Retina (tissue), 1 donor: Measurements from ENCODE around the gene DDX5.
A peak's percentile ranks its signal among the peaks of the same experiment; 100 is the strongest.

Source experiments
- DNase-seq: peaks from one replicate; pipeline ENCODE4 v3.0.0-alpha.2; 2016

Gene DDX5

DNA sequence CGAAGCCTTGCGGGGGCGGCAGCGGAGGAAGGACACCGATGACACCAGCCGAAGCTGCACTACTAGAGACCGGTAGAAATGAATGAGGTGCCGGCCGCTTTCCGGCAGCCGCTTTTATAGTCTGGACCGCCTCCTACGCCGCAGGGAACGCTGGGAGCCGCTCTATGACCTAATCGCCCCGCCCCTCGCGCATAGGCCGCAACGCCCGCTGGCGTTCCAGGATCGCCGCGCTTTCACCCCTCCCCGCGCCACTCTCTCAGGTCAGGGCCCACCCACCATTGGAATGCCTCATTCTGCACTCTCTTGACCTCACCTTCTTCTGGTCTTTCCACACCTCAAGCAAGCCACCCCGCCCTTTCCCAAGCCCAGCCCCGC, at the start of gene DDX5:
TSS of gene DDX5 (minus strand) at position 89 of the 375 bp plus-strand sequence. CDS start 170 bp downstream, outside the sequence.
- peak; percentile 97 for DNase-seq

- no peak for DNase-seq
These were observed 49.2 kb upstream of the DDX5 start for GRCh38 chr17:64555281-64555680.

DNA sequence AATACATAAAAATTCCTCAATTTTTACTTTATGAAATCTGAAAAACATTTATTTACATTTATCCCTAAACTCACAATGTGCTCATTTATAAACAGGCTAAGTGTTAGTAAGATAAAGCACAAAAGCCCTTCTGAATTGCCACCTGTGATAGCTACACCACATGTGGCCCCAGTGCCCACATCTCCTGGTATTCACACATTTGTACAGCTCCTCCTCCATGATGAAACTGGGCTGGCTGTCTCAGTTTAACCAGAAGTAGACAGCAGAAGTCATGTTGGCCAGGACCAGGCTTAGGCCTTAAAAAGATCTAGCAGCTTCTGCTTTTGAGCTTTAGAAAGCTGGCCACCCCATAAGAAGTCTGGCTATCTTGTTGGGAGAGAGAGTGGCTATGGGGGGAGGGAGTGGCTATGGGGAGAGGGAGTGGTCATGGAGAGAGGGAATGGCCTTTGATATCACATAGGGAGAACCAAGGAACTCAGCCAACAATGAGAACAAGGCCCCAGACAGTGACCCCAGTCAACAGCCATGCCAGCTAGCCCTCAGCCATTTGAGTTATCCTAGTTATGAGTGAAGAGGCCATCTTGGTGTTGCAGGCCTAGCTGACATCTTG, 48.0 kb upstream of the DDX5 start:
- no peak for DNase-seq

DNA sequence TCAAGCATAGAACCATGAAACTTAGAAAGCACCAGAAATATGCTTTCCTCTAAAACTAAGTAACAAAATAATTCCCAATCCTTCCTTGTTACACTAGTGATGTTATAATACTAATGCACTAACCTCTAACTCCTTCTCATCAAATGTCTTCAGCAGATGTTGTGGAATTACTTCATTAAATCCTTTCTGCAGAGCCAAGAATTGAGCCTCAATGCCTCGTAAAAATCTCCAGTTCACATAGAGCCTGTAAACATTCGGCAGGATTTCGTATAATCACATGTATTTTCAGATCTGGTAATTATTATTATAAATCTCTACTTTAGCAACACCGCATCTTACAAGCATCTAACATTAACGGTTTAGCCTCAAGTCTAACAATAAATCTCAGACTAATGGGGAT, 45.4 kb upstream of the DDX5 start:
- DNase-seq, result no peak

- peak; percentile 23 for DNase-seq
These were observed 41.2 kb upstream of the DDX5 start for GRCh38 chr17:64547319-64547718.

GRCh38 chr17:64546716-64547115, 40.6 kb upstream of the DDX5 start:
- peak; percentile 54 for DNase-seq

- DNase-seq, result no peak
These were observed 38.7 kb upstream of the DDX5 start for GRCh38 chr17:64544742-64545141.

GRCh38 chr17:64540118-64540776, 34.2 kb upstream of the DDX5 start:
- no peak for DNase-seq

GRCh38 chr17:64538508-64539130, 32.5 kb upstream of the DDX5 start:
- no peak for DNase-seq

DNA sequence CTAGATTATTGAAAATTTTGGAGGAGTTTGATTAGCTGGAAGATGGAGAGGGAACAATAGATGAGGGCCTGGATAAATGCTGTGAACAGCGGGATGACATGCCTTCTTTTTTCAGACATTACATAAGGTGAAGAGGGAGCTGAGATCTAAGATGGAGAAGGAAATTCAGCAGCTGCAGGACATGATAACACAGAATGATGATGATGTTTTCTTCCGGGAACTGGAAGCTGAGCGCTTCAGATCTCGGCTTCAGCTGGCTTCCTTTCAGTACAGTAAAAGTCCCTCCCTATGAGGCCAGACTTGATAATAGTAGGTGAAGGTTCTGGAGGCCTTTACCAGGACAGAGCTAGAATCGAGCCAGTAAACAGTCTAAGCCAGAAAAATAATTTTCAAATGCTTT, 31.4 kb upstream of the DDX5 start:
- DNase-seq, result no peak

- no peak for DNase-seq
These were observed 30.8 kb upstream of the DDX5 start for GRCh38 chr17:64536913-64537312.

GRCh38 chr17:64535357-64535756, 29.3 kb upstream of the DDX5 start:
- DNase-seq, result no peak

- no peak for DNase-seq
These were observed 28.1 kb upstream of the DDX5 start for GRCh38 chr17:64534187-64534586.

DNA sequence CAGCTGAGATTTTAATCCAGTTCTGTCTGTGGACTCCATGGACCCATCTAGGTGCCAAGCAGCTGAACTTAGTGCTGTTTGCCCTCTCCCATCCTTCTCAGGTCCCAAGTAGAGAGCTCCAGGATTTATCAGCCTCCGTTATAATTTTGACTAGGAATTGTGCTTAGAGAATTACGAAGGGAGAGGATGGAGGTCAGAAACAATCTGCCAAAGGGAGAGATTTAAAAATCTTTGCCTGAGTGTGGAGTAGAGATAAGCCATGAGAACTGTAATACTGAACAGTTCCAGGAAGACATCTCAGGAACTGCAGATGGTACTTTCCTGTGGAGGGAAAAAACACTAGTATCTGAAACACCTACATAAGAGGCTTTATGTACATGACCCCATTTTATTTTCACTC, 27.7 kb upstream of the DDX5 start:
- no peak for DNase-seq

- DNase-seq, result no peak
These were observed 26.3 kb upstream of the DDX5 start for GRCh38 chr17:64532409-64532808.

DNA sequence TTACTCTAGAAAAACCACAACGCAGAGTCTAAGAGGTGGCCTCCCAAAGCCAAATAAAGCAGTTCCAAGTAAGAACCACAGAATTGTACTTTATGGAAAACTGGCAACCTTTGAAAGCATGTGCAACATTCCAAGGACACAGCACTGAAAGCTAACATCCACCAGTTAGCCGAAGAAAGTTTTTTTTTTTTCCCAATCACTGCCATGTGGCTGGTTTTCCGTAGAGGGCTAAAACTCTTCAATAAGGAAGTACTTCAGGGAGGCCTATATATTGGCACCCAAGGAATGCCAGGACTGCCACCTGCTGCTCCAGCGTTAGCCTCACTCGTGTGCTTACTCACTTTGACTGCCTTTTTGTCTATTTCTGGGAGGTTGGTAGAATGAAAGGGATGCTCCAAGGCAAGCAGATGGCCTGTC, 25.9 kb upstream of the DDX5 start:
- no peak for DNase-seq

GRCh38 chr17:64529221-64529620, 23.1 kb upstream of the DDX5 start:
- DNase-seq, result no peak

GRCh38 chr17:64527914-64528313, 21.8 kb upstream of the DDX5 start:
- DNase-seq, result no peak

DNA sequence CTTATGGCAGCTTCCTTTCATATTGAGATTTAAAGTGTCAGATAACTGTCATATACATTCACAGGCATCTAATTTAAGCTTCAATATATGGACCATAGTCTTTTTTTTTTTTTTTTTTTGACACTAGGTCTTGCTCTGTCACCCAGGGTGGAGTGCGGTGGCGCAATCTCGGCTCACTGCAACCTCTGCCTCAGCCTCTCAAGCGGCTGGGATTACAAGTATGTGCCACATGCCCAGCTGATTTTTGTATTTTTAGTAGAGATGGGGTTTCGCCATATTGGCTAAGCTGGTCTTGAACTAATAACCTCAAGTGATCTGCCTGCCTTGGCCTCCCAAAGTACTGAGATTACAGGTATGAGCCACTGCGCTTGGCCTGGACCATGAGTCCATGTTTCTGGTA, 14.3 kb upstream of the DDX5 start:
- DNase-seq, result no peak

DNA sequence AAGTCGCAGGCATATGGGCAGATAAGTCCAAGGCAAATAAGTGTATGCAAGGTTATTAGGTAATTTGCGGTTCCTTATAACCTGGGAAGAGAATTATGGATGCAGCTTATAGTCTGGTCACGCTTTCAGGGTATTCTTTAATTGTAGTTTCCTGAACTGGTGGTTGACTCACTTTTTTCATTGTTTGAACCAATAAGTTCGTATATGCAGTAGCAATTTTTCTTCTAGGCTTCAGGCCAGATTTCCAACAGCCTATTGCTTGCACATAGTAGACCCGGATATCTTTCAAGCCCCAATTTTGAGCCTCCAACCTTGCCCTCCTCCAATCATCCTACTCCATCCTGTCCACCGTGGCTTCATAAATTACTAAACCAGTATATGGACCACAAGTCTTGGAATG, 13.5 kb upstream of the DDX5 start:
- DNase-seq, result no peak

DNA sequence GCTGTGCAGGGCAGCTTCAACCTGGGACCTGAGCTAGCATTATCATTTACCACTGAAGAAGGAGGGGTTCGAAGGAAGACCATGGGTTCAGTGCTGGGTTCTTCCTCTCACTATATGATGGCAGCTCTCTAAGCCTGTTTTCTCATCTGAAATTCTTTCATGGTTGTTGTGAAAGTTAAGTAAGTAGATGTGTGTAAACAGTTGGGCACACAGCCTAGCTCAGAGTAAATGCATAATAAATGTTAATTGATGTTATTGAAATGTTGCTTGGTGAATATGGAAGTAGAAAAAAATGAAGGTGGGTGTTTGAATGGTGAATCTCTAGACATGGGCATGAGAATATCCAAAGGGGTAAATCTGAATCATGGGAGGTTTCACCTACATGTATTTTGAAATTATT, 9.7 kb upstream of the DDX5 start:
- DNase-seq, result no peak

GRCh38 chr17:64515419-64515818, 9.3 kb upstream of the DDX5 start:
- no peak for DNase-seq

DNA sequence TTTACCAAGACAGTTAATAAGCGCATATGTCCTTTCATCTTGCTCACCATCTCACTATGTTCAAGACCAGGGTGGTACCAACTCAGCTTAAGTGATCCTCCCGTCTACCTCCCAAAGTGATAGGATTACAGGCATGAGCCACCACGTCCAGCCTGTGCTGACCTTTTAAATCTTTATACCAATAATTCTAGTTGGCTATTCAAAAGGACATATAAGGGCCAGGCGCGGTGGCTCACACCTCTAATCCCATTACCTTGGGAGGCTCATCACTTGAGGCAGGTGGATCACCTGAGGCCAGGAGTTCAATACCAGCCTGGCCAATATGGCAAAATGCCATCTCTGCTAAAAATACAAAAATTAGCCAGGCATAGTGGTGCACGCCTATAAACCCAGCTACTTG, 3.1 kb upstream of the DDX5 start:
- DNase-seq, result no peak

GRCh38 chr17:64508683-64509082, 2.6 kb upstream of the DDX5 start:
- no peak for DNase-seq

DNA sequence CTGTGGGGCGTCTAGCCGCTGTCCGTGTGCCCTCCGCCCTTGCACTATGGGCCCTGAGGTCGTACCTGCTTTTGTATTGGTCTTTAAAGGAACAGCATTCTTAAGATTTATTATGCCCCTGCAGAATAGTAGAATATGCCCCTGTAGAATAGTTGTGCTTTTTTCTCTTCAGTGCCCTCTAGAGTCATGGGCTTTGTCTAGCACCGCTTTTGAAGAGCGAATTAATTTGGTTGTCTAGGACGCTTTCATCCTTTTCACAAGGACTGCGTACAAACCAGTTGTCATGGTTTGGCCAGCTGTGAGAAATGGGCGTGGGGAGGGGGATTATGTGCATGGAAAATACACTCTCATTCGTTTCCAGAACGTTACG, 1.3 kb upstream of the DDX5 start:
- DNase-seq, result no peak
